ENCODE measurements around the gene SHANK2. TPM values are rescaled to one million over a fixed set of nuclear protein-coding genes. Genes with fewer than 3 reads are reported as not detected.

SHANK2 gene
- polyA plus RNA-seq, 1 donor from 2014 or later: 13.6 TPM

DNA sequence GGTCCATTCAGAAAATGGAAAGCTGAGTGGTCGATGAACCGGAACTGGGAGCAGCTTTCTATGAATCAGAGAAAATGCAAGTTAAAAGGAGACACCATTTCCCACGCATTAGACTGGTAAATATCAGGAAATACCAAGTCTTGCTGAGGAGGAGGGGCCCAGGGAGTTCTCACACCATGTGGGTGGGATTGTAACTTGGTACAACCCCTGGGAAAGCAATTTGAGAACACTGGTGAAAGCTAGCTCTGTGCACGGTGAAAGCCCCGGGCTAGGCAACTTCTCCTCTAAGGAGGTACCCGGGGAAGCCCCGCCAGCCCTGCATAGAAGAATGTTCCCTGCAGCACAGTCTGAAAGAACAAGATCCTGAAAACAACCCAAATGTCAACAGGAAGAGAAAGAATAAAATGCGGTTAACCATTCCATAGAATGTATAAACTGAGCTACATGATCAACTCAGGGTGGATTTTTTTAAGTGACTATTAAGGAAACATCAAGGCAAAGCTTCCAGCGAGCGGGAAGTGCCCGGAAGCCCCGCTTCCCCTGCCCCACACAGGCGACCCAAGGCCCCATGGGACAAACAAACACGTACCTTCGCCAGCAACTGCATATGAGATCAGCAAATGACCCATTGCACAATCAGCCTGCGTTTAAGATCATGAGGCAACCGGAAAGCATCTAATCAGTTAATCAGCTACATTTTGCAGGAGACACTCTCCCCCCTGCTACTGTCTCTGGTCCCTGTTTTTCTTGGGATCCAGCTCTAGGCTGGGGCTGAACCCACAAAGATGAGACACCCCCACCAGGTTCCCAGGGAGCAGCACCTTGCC, 11.3 kb downstream of the SHANK2 start:
- Histone ChIP-seq H2AFZ (ENCODE audit: low read depth, low read length) (no peak overlapping the region), H3K79me2 (replicated peaks; ENCODE audit: insufficient read depth, low read length) (no peaks in the 10 kb centered on the region), H3K36me3 (ENCODE audit: insufficient read depth, low read length) (no peaks in the 10 kb centered on the region), H3K9me3 (ENCODE audit: low read length) (no peaks in the 10 kb centered on the region), H3K27ac (ENCODE audit: low read length) (no peak overlapping the region), H4K20me1 (ENCODE audit: insufficient read depth) (no peaks in the 10 kb centered on the region), H3K27me3 (ENCODE audit: insufficient read depth, low read depth, low read length) (no peaks in the 10 kb centered on the region), H3K9me2 (ENCODE audit: insufficient read depth, low read length) (no peaks in the 10 kb centered on the region), H3K4me2 (ENCODE audit: low read length) (no peak overlapping the region), H3K9ac (ENCODE audit: low read length) (no peak overlapping the region), H3F3A (ENCODE audit: insufficient read depth, low read length, poor library complexity, severe bottlenecking) (no peaks in the 10 kb centered on the region), H3K4me3 (ENCODE audit: low read length) (no peak overlapping the region)
- TF ChIP-seq, protein P1, sequence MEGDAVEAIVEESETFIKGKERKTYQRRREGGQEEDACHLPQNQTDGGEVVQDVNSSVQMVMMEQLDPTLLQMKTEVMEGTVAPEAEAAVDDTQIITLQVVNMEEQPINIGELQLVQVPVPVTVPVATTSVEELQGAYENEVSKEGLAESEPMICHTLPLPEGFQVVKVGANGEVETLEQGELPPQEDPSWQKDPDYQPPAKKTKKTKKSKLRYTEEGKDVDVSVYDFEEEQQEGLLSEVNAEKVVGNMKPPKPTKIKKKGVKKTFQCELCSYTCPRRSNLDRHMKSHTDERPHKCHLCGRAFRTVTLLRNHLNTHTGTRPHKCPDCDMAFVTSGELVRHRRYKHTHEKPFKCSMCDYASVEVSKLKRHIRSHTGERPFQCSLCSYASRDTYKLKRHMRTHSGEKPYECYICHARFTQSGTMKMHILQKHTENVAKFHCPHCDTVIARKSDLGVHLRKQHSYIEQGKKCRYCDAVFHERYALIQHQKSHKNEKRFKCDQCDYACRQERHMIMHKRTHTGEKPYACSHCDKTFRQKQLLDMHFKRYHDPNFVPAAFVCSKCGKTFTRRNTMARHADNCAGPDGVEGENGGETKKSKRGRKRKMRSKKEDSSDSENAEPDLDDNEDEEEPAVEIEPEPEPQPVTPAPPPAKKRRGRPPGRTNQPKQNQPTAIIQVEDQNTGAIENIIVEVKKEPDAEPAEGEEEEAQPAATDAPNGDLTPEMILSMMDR (IDR thresholded peaks at IDR 0.05; ENCODE audit: poor library complexity, severe bottlenecking): no peak
- TF ChIP-seq RAD21 (conservative IDR thresholded peaks at IDR 0.05) (no peak), MXI1 (conservative IDR thresholded peaks at IDR 0.05; ENCODE audit: poor library complexity, severe bottlenecking) (no peak), SMC3 (conservative IDR thresholded peaks at IDR 0.05; ENCODE audit: poor library complexity) (no peak), POLR2AphosphoS5 (IDR thresholded peaks at IDR 0.05) (no peak), EP300 (conservative IDR thresholded peaks at IDR 0.05; ENCODE audit: poor library complexity, severe bottlenecking) (no peak), TAF1 (IDR thresholded peaks at IDR 0.05; ENCODE audit: low read depth) (no peak), EZH2 (IDR thresholded peaks at IDR 0.05; ENCODE audit: borderline replicate concordance, insufficient read depth, low read length, poor library complexity, severe bottlenecking) (no peak)
- TF ChIP-seq, protein P2, sequence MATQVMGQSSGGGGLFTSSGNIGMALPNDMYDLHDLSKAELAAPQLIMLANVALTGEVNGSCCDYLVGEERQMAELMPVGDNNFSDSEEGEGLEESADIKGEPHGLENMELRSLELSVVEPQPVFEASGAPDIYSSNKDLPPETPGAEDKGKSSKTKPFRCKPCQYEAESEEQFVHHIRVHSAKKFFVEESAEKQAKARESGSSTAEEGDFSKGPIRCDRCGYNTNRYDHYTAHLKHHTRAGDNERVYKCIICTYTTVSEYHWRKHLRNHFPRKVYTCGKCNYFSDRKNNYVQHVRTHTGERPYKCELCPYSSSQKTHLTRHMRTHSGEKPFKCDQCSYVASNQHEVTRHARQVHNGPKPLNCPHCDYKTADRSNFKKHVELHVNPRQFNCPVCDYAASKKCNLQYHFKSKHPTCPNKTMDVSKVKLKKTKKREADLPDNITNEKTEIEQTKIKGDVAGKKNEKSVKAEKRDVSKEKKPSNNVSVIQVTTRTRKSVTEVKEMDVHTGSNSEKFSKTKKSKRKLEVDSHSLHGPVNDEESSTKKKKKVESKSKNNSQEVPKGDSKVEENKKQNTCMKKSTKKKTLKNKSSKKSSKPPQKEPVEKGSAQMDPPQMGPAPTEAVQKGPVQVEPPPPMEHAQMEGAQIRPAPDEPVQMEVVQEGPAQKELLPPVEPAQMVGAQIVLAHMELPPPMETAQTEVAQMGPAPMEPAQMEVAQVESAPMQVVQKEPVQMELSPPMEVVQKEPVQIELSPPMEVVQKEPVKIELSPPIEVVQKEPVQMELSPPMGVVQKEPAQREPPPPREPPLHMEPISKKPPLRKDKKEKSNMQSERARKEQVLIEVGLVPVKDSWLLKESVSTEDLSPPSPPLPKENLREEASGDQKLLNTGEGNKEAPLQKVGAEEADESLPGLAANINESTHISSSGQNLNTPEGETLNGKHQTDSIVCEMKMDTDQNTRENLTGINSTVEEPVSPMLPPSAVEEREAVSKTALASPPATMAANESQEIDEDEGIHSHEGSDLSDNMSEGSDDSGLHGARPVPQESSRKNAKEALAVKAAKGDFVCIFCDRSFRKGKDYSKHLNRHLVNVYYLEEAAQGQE (IDR thresholded peaks at IDR 0.05; ENCODE audit: borderline replicate concordance): no peak

DNA sequence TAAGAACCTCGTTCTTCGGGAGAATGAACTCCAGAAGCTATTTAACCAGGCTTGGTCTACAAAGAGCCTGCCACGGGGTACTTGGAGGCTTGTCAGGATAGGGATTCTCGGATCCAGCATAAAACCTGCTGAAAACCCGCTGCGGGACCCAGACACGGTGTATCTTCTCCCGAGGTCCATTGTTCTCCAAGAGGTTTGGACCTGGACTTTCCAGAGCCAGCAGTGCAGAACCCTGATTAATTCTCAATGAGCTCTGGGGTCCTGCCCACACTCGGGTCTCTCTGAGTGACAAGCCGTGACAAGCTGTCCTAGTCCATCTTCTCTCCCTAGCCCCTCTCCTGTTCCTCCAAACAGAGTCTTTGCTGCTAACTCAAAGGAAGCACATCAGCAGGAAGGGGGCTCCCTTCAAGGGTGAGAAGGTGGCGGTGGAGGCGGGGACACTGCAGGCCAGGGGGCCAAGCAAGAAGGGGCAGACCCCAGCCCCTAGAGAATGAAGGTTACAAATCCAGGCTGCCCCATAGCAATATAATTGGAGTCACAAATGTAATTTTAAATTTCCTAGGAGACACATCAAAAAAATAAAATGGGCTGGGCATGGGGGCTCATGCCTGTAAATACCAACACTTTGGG, 12.2 kb downstream of the SHANK2 start:
- H3K27ac ChIP-seq (ENCODE audit: low read length): no peak overlapping the region
- no peak overlapping the region for H2AFZ ChIP-seq (ENCODE audit: low read depth, low read length)
- H3K4me3 ChIP-seq (ENCODE audit: low read length): no peak overlapping the region
- H3K27me3 ChIP-seq (ENCODE audit: insufficient read depth, low read depth, low read length): no peaks in the 10 kb centered on the region
- no peak for TF ChIP-seq RAD21 (conservative IDR thresholded peaks at IDR 0.05)
- TF ChIP-seq POLR2AphosphoS5 (IDR thresholded peaks at IDR 0.05): no peak
- no peak for TF ChIP-seq EP300 (conservative IDR thresholded peaks at IDR 0.05; ENCODE audit: poor library complexity, severe bottlenecking)
- TF ChIP-seq, protein P2 (IDR thresholded peaks at IDR 0.05; ENCODE audit: borderline replicate concordance): no peak
- no peak for TF ChIP-seq EZH2 (IDR thresholded peaks at IDR 0.05; ENCODE audit: borderline replicate concordance, insufficient read depth, low read length, poor library complexity, severe bottlenecking)
- H3K79me2 ChIP-seq (replicated peaks; ENCODE audit: insufficient read depth, low read length): no peaks in the 10 kb centered on the region
- H3F3A ChIP-seq (ENCODE audit: insufficient read depth, low read length, poor library complexity, severe bottlenecking): no peaks in the 10 kb centered on the region
- no peaks in the 10 kb centered on the region for H3K9me3 ChIP-seq (ENCODE audit: low read length)
- H3K9me2 ChIP-seq (ENCODE audit: insufficient read depth, low read length): no peaks in the 10 kb centered on the region
- no peak overlapping the region for H3K4me2 ChIP-seq (ENCODE audit: low read length)
- H3K36me3 ChIP-seq (ENCODE audit: insufficient read depth, low read length): no peaks in the 10 kb centered on the region
- no peak overlapping the region for H3K9ac ChIP-seq (ENCODE audit: low read length)
- no peaks in the 10 kb centered on the region for H4K20me1 ChIP-seq (ENCODE audit: insufficient read depth)
